ENCODE results near the gene LMF2.
"Not testable (repeated sequence)": the region's sequence is repeated elsewhere in the genome, so short reads cannot be mapped to it uniquely, and the experiment has no call there.

Gene LMF2

GRCh38 chr22:50537765-50538164, 30.3 kb upstream of the LMF2 start:
- Mint-ChIP-seq H3K36me3 (ENCODE audit: low read depth) (no peaks in the 10 kb centered on the region), H3K4me3 (no peak overlapping the region), H3K27me3 (ENCODE audit: low read depth) (peaks cover 38% of the 10 kb centered on the region), H3K27ac (no peak overlapping the region), H3K4me1 (peaks cover 20% of the 10 kb centered on the region), H3K9me3 (no peaks in the 10 kb centered on the region)
- TF ChIP-seq CTCF (IDR thresholded peaks at IDR 0.05; ENCODE audit: unreplicated experiment in 3 of 3), result no peak

- no peak overlapping the region for H3K4me3 Mint-ChIP-seq
- TF ChIP-seq CTCF (IDR thresholded peaks at IDR 0.05; ENCODE audit: unreplicated experiment in 3 of 3), result no peak
- no peaks in the 10 kb centered on the region for H3K9me3 Mint-ChIP-seq
- H3K27ac Mint-ChIP-seq, result no peak overlapping the region
- peaks cover 41% of the 10 kb centered on the region for H3K27me3 Mint-ChIP-seq (ENCODE audit: low read depth)
- H3K4me1 Mint-ChIP-seq, result peaks cover 23% of the 10 kb centered on the region
- no peaks in the 10 kb centered on the region for H3K36me3 Mint-ChIP-seq (ENCODE audit: low read depth)
Observed at GRCh38 chr22:50536226-50536625, 28.7 kb upstream of the LMF2 start.

- peaks cover 23% of the 10 kb centered on the region for H3K4me1 Mint-ChIP-seq
- TF ChIP-seq CTCF (IDR thresholded peaks at IDR 0.05; ENCODE audit: unreplicated experiment in 3 of 3), result no peak
- H3K9me3 Mint-ChIP-seq, result no peaks in the 10 kb centered on the region
Observed at GRCh38 chr22:50535113-50535512, 27.6 kb upstream of the LMF2 start.

GRCh38 chr22:50533856-50534711, 26.6 kb upstream of the LMF2 start:
- not testable (repeated sequence) for H3K9me3 Mint-ChIP-seq; H3K36me3 Mint-ChIP-seq (ENCODE audit: low read depth)
- H3K27ac Mint-ChIP-seq, result peak overlapping the region; percentile 21 to 63 (median 63)
- peaks cover 23% of the 10 kb centered on the region for H3K4me1 Mint-ChIP-seq
- H3K27me3 Mint-ChIP-seq (ENCODE audit: low read depth), result peaks cover 51% of the 10 kb centered on the region
- peak overlapping the region; percentile 9 to 25 (median 10) for H3K4me3 Mint-ChIP-seq

More at GRCh38 chr22:50535113-50535512, 27.6 kb upstream of the LMF2 start:
- no peak overlapping the region for H3K27ac Mint-ChIP-seq
- no peaks in the 10 kb centered on the region for H3K36me3 Mint-ChIP-seq (ENCODE audit: low read depth)
- peaks cover 51% of the 10 kb centered on the region for H3K27me3 Mint-ChIP-seq (ENCODE audit: low read depth)
- no peak overlapping the region for H3K4me3 Mint-ChIP-seq

GRCh38 chr22:50532824-50533796, 25.6 kb upstream of the LMF2 start:
- TF ChIP-seq CTCF (IDR thresholded peaks at IDR 0.05; ENCODE audit: unreplicated experiment in 3 of 3), result no peak
- Mint-ChIP-seq H3K36me3 (ENCODE audit: low read depth) (no peaks in the 10 kb centered on the region), H3K9me3 (no peaks in the 10 kb centered on the region), H3K4me3 (peak overlapping the region; percentile 61 to 73 (median 65)), H3K27ac (peak overlapping the region; percentile 21 to 63 (median 57)), H3K27me3 (ENCODE audit: low read depth) (peaks cover 61% of the 10 kb centered on the region), H3K4me1 (peaks cover 23% of the 10 kb centered on the region)

Data from nephron (organoid).